HG02870 (cell line): ENCODE data around the gene CDIPT.

Source experiments
- ATAC-seq: cut with Tn5 transposase; IDR thresholded peaks from one replicate; pipeline ENCODE4 v1.9.1; 2021; ENCODE audit warnings: mild to moderate bottlenecking, moderate library complexity; ENCODE audit not compliant: unreplicated experiment

The CDIPT gene

GRCh38 chr16:29811896-29812665, 50.9 kb downstream of the CDIPT start, which contains the start of gene PRRT2:
Gene PRRT2, plus strand, starts transcription at chr16:29812193. Its CDS starts 862 bp downstream, at chr16:29813055.
- no peak for ATAC-seq

GRCh38 chr16:29811170-29811895, 51.7 kb downstream of the CDIPT start:
- peak; percentile 42 for ATAC-seq

GRCh38 chr16:29810699-29811169, 52.3 kb downstream of the CDIPT start:
- ATAC-seq, result no peak

GRCh38 chr16:29809850-29810698, 53.0 kb downstream of the CDIPT start:
- ATAC-seq, result no peak

DNA sequence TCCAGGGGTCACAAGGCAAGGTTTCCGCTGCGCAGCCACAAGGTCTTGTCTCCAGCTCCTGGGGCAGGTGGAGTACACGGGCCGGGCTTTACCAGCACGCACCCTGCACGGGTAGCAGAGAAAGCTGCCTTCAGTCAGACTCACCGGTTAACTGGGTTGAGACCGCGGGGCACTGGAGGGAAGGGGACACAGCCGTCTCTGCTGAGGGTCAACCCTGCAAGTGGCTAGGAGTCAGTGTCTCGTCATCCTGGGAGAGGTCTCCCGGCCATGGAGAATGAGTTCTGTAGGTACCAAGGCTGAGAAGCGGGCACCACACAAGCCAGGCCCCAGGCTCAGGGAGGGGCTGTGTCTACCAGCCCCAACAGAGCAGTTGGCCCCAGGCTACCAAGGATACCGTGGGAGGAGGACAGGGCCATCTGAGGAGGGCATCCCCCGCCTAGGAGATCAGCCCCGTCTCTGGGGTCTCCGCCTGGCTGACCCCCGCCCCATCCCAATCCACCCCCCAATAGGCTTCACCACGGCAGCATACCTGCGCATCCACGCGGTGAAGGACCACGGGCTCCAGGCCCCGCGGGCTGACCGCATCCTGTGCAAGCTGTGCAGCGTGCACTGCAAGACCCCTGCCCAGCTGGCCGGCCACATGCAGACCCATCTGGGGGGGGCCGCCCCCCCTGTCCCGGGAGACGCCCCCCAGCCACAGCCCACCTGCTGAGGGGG, 53.8 kb downstream of the CDIPT start:
- ATAC-seq, result no peak
